Loucy (cell line): ENCODE measurements around the gene ACOD1.

ENCODE experiments used
- CTCF ChIP-seq: fragments of 200-600 bp; sonication (generic); conservative IDR thresholded peaks from 2 replicates; pipeline ENCODE4 v1.5.1; 2014; ENCODE audit warnings: mild to moderate bottlenecking, antibody characterized with exemption, low read length
- EZH2phosphoT487 ChIP-seq: fragments of 200-600 bp; IDR thresholded peaks from 2 replicates; pipeline ENCODE4 v1.6.1; 2018; ENCODE audit warnings: antibody characterized with exemption, mild to moderate bottlenecking, moderate library complexity, borderline replicate concordance

- TF ChIP-seq CTCF (no peak), EZH2phosphoT487 (no peak)
Observed at GRCh38 chr13:76950101-76950500, 1.8 kb downstream of the ACOD1 start.
